B cell (primary cell): Measurements from ENCODE around the gene RPS6KA4. TPM values are rescaled to one million over a fixed set of nuclear protein-coding genes. Genes with fewer than 3 reads are reported as not detected.

Experiments
- ATAC-seq: fragments of 200-7000 bp; cut with Tn5 transposase; one replicate; pipeline ENCODE4 v1.10.0; 2021; ENCODE audit warnings: low read depth, mild to moderate bottlenecking, moderate number of reproducible peaks, moderate library complexity
- CTCF ChIA-PET: fragments of 350-600 bp; sonication (Branson Sonifier 250); formaldehyde crosslinking; loops from one replicate; lab custom pipeline; 2021; ENCODE audit warnings: antibody characterized with exemption, inconsistent platforms; lab: Charles Lee
- POLR2A ChIA-PET: fragments of 350-600 bp; sonication (Branson Sonifier 250); formaldehyde crosslinking; loops from one replicate; lab custom pipeline; 2021; ENCODE audit warnings: antibody characterized with exemption; lab: Charles Lee
- DNase-seq: peaks from one replicate; pipeline ENCODE4 v3.0.0; 2013
- H2AFZ ChIP-seq: 2 replicates; pipeline ENCODE4 v1.6.1; 2012; ENCODE audit warnings: mild to moderate bottlenecking, low read depth, low read length; ENCODE audit not compliant: insufficient read depth, poor library complexity, severe bottlenecking
- H3K27ac ChIP-seq, 2 donors: 1 replicate in 1 of 2; 2 replicates in 1 of 2; pipeline ENCODE4 v1.5.1; 2012 to 2013; ENCODE audit warnings: low read length in 2 of 2, mild to moderate bottlenecking in 2 of 2, moderate library complexity in 1 of 2
- H3K27me3 ChIP-seq, 4 experiments: fragments of 200-600 bp in 1 of 4; sonication (generic) in 1 of 4; replicated peaks in 1 of 4; 1 replicate in 2 of 4; 2 replicates in 2 of 4; pipeline versions ENCODE4 v1.6.1 to v1.7.0; 2013 to 2016; ENCODE audit warnings: low read length in 3 of 4, mild to moderate bottlenecking in 2 of 4, mixed read lengths in 1 of 4, moderate library complexity in 1 of 4; ENCODE audit not compliant: insufficient read depth in 4 of 4, control insufficient read depth in 3 of 4; ENCODE audit errors: control extremely low read depth in 1 of 4
- H3K36me3 ChIP-seq, 2 experiments: replicated peaks in 1 of 2; 1 replicate in 1 of 2; 2 replicates in 1 of 2; pipeline versions ENCODE4 v1.6.1 to v1.7.1; 2013; ENCODE audit warnings: low read length in 1 of 2; ENCODE audit not compliant: insufficient read depth in 2 of 2, control insufficient read depth in 1 of 2; ENCODE audit errors: control extremely low read depth in 1 of 2, extremely low read depth in 1 of 2
- H3K4me1 ChIP-seq, 2 donors: fragments of 200-600 bp in 1 of 2; sonication (generic) in 1 of 2; 1 replicate in 1 of 2; 2 replicates in 1 of 2; pipeline versions ENCODE4 v1.5.1 to v1.6.1; 2013 to 2017; ENCODE audit warnings: low read length in 2 of 2; ENCODE audit not compliant: control insufficient read depth in 2 of 2, insufficient read depth in 2 of 2
- H3K4me2 ChIP-seq: replicated peaks from 2 replicates; pipeline ENCODE3; 2012; ENCODE audit warnings: mild to moderate bottlenecking, low read depth, low read length; ENCODE audit not compliant: poor library complexity, severe bottlenecking
- H3K4me3 ChIP-seq, 5 experiments: fragments of 200-600 bp in 1 of 5; sonication (generic) in 1 of 5; 1 replicate in 3 of 5; 2 replicates in 2 of 5; pipeline versions ENCODE4 v1.5.1 to v1.7.0; 2011 to 2016; ENCODE audit warnings: low read length in 4 of 5, mild to moderate bottlenecking in 4 of 5, low read depth in 2 of 5, control low read depth in 1 of 5, moderate library complexity in 1 of 5; ENCODE audit not compliant: insufficient read depth in 1 of 5; ENCODE audit errors: control extremely low read depth in 1 of 5, extremely low read depth in 1 of 5
- H3K79me2 ChIP-seq: fragments of 200-600 bp; sonication (generic); one replicate; pipeline ENCODE4 v1.6.0; 2016; ENCODE audit warnings: low read length; ENCODE audit not compliant: control insufficient read depth, insufficient read depth
- H3K9ac ChIP-seq: fragments of 200-600 bp; sonication (generic); 2 replicates; pipeline ENCODE4 v1.6.1; 2017; ENCODE audit warnings: mild to moderate bottlenecking, low read length, moderate library complexity
- H3K9me3 ChIP-seq, 3 donors: one replicate each; pipeline versions ENCODE4 v1.6.1 to v1.7.1; 2013; ENCODE audit warnings: low read length in 2 of 3; ENCODE audit not compliant: control insufficient read depth in 2 of 3, insufficient read depth in 1 of 3; ENCODE audit errors: control extremely low read depth in 1 of 3
- H4K20me1 ChIP-seq: 2 replicates; pipeline ENCODE4 v1.6.0; 2012; ENCODE audit warnings: mild to moderate bottlenecking, low read length; ENCODE audit not compliant: insufficient read depth, control insufficient read depth, poor library complexity, severe bottlenecking
- H3K27ac Mint-ChIP-seq: one replicate; pipeline ENCODE4 v1.8.0; 2021; ENCODE audit warnings: mixed read lengths
- H3K27me3 Mint-ChIP-seq: one replicate; pipeline ENCODE4 v1.8.0; 2021; ENCODE audit warnings: mixed read lengths
- H3K4me1 Mint-ChIP-seq: one replicate; pipeline ENCODE4 v1.8.0; 2021; ENCODE audit warnings: mixed read lengths
- H3K4me3 Mint-ChIP-seq: one replicate; pipeline ENCODE4 v1.8.0; 2021; ENCODE audit warnings: mixed read lengths
- H3K9me3 Mint-ChIP-seq: one replicate; pipeline ENCODE4 v1.8.0; 2022; ENCODE audit warnings: mixed read lengths; ENCODE audit not compliant: insufficient read depth
- EZH2 ChIP-seq: IDR thresholded peaks from 2 replicates; pipeline ENCODE4 v1.6.1; 2012; ENCODE audit warnings: borderline replicate concordance, low read depth, mild to moderate bottlenecking, moderate library complexity, low read length; ENCODE audit not compliant: insufficient read depth, poor library complexity, severe bottlenecking
- WGBS: methylation state at CpG from one replicate; pipeline ENCODE4 v1.1.5; 2013; ENCODE audit warnings: missing lambda C conversion rate; ENCODE audit not compliant: insufficient coverage; 5-methylcytosine and 5-hydroxymethylcytosine counted together
- intact Hi-C: fragments of 100-400 bp; cut with micrococcal nuclease; formaldehyde crosslinking; loops from one replicate; pipeline ENCODE4 v1.10.0; 2022
- polyA plus RNA-seq: library from polyadenylated mRNA; depleted of rRNA; stranded (reverse); fragments of >200 nt; gene quantifications from 2 replicates; pipeline ENCODE4 v1.2.3, GENCODE V29; 2012
- total RNA-seq, 2 donors: library from RNA; stranded (reverse); fragments of 120-200 nt in 1 of 2; gene quantifications; 1 replicate in 1 of 2; 2 replicates in 1 of 2; pipeline versions ENCODE4 v1.2.3 to v1.2.4, GENCODE V29; 2013 to 2022
- TF ChIP-seq, protein P1 (sequence below): fragments of 200-600 bp; IDR thresholded peaks from one replicate; pipeline ENCODE4 v1.8.0; 2022; ENCODE audit warnings: antibody characterized with exemption, mild to moderate bottlenecking

Gene RPS6KA4
- total and polyA plus RNA-seq, 2 donors (not counting 1 experiment from before 2014, with no cell fraction given), result 22.6 to 32.5 TPM

DNA sequence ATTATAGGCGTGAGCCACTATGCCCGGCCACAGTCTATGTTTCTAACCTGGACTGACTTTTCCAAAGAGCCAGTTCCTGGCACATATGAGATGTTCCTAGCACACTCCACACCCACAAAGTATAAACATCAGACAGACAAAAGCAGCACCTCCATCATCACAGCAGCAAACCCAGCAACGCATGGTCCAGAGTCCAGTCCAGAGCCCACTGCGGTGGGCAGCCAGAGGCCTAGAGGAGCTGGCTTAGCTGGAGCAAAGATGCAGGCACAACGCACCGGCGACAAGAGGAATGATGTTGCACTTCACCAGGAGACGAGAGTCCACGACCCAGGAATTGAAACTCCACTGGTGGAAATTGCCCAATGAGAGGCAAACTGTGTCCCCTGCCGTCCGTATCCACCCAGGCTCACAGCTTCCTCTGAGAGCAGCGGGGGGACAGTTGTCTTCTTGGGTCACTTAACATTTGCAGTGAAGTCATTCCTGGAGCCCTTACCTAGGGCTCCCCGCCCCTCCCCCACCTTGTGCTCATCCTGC is 36.6 kb downstream of the RPS6KA4 start:
- Histone ChIP-seq H3K4me1 (peaks cover 5 to 11% of the 10 kb centered on the region in 2 donors), H3K36me3 (no peaks in the 10 kb centered on the region), H3K4me3 (no peak overlapping the region), H3K27me3 (peaks cover 0 to 18% (median 4%) of the 10 kb centered on the region in 4 experiments), H3K4me2 (no peak overlapping the region), H3K9me3 (peaks cover 0 to 9% (median 0%) of the 10 kb centered on the region in 3 donors), H3K79me2 (no peaks in the 10 kb centered on the region), H3K27ac (no peak overlapping the region), H4K20me1 (no peaks in the 10 kb centered on the region), H2AFZ (no peak overlapping the region), H3K9ac (no peak overlapping the region)
- no peak for DNase-seq
- H3K4me1 Mint-ChIP-seq, result peaks cover 5% of the 10 kb centered on the region
- H3K27ac Mint-ChIP-seq, result no peak overlapping the region
- TF ChIP-seq, protein P1, sequence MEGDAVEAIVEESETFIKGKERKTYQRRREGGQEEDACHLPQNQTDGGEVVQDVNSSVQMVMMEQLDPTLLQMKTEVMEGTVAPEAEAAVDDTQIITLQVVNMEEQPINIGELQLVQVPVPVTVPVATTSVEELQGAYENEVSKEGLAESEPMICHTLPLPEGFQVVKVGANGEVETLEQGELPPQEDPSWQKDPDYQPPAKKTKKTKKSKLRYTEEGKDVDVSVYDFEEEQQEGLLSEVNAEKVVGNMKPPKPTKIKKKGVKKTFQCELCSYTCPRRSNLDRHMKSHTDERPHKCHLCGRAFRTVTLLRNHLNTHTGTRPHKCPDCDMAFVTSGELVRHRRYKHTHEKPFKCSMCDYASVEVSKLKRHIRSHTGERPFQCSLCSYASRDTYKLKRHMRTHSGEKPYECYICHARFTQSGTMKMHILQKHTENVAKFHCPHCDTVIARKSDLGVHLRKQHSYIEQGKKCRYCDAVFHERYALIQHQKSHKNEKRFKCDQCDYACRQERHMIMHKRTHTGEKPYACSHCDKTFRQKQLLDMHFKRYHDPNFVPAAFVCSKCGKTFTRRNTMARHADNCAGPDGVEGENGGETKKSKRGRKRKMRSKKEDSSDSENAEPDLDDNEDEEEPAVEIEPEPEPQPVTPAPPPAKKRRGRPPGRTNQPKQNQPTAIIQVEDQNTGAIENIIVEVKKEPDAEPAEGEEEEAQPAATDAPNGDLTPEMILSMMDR, result no peak
- TF ChIP-seq EZH2, result no peak
- ATAC-seq, result no peak
- peaks cover 25% of the 10 kb centered on the region for H3K27me3 Mint-ChIP-seq
- ChIA-PET CTCF (interaction anchor here (0.9 kb wide), 1 partner anchor 78 kb away, joined by 4 read pairs; the partner anchor contains the start of genes PRDX5 and TRMT112), POLR2A (no interaction called here)
- no peak overlapping the region for H3K4me3 Mint-ChIP-seq
- WGBS, result 73% methylated on average over 13 of the region's 13 CpGs
- no peaks in the 10 kb centered on the region for H3K9me3 Mint-ChIP-seq
- intact Hi-C loops, result no loop called here

DNA sequence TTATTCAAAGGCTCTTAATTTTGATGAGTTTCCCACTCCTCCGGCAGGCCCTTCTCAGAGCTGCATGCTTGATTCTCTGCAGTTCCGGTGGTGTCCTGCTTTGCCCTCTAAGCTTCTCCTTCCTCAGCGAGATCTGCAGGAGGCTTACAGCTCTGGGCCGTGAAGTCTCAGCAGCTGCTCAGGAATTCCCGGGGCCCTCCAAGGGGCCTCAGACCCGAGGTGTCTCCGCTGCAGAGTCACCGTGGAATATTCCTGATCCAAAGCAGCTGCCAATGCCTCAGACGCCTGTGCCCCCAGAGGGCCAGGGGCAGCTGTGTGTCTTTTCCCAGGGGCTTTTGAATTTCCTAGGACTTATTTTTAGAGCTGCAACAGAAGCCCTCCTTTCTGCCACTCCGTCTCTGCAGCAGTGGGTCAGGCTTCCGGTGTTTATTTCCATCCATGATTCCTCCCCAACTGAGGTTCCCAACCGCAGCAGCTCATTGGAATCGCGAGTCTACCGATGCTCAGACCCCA is 37.2 kb downstream of the RPS6KA4 start:
- Histone ChIP-seq H3K79me2 (no peaks in the 10 kb centered on the region), H2AFZ (no peak overlapping the region), H3K27me3 (peaks cover 0 to 18% (median 4%) of the 10 kb centered on the region in 4 experiments), H3K9ac (no peak overlapping the region), H3K27ac (no peak overlapping the region), H4K20me1 (no peaks in the 10 kb centered on the region), H3K36me3 (no peaks in the 10 kb centered on the region), H3K9me3 (peaks cover 0 to 6% (median 0%) of the 10 kb centered on the region in 3 donors), H3K4me2 (no peak overlapping the region), H3K4me3 (no peak overlapping the region), H3K4me1 (peaks cover 5 to 6% of the 10 kb centered on the region in 2 donors)
- ChIA-PET CTCF (interaction anchor here (0.9 kb wide), 1 partner anchor 79 kb away, joined by 4 read pairs; the partner anchor contains the start of genes PRDX5 and TRMT112), POLR2A (no interaction called here)
- peaks cover 25% of the 10 kb centered on the region for H3K27me3 Mint-ChIP-seq
- peaks cover 2% of the 10 kb centered on the region for H3K4me1 Mint-ChIP-seq
- ATAC-seq (no peak), DNase-seq (no peak)
- whole genome bisulfite sequencing, result 4% methylated on average over 14 of the region's 15 CpGs
- H3K9me3 Mint-ChIP-seq, result no peaks in the 10 kb centered on the region
- no peak overlapping the region for H3K4me3 Mint-ChIP-seq
- no peak overlapping the region for H3K27ac Mint-ChIP-seq
- intact Hi-C loops, result no loop called here
- TF ChIP-seq EZH2, result no peak
- TF ChIP-seq, protein P1, result no peak
